ACC112 (cell line): ENCODE results near the gene PRDM16.

Experiments
- H2AFZ ChIP-seq: fragments of 200-600 bp; sonication (generic); one replicate; pipeline ENCODE4 v1.6.0; 2017; ENCODE audit warnings: antibody characterized with exemption, low read length; ENCODE audit not compliant: unreplicated experiment
- H3K27ac ChIP-seq: fragments of 200-600 bp; sonication (generic); 2 replicates; pipeline ENCODE4 v1.5.1; 2014; ENCODE audit warnings: low read depth, mild to moderate bottlenecking, antibody characterized with exemption, low read length, moderate library complexity
- H3K27me3 ChIP-seq: fragments of 200-600 bp; sonication (generic); 2 replicates; pipeline ENCODE4 v1.6.1; 2014; ENCODE audit warnings: mild to moderate bottlenecking, antibody characterized with exemption, low read length, moderate library complexity, mixed read lengths; ENCODE audit not compliant: insufficient read depth
- H3K36me3 ChIP-seq: fragments of 200-600 bp; sonication (generic); 2 replicates; pipeline ENCODE4 v1.6.1; 2016; ENCODE audit warnings: mild to moderate bottlenecking, antibody characterized with exemption, low read length, moderate library complexity, mixed read lengths; ENCODE audit not compliant: insufficient read depth
- H3K4me1 ChIP-seq: fragments of 200-600 bp; sonication (generic); one replicate; pipeline ENCODE4 v1.6.1; 2016; ENCODE audit warnings: low read length, mixed read lengths; ENCODE audit not compliant: insufficient read depth, unreplicated experiment, control insufficient read depth
- H3K4me3 ChIP-seq: fragments of 200-600 bp; sonication (generic); 2 replicates; pipeline ENCODE4 v1.5.1; 2014; ENCODE audit warnings: mild to moderate bottlenecking, low read depth, low read length
- H3K79me2 ChIP-seq: fragments of 200-600 bp; sonication (generic); one replicate; pipeline ENCODE4 v1.6.0; 2016; ENCODE audit warnings: low read length; ENCODE audit not compliant: control insufficient read depth, unreplicated experiment, insufficient read depth

PRDM16 gene

GRCh38 chr1:3355894-3356826, 287.2 kb downstream of the PRDM16 start:
- Histone ChIP-seq H3K79me2 (no peaks in the 10 kb centered on the region), H3K4me3 (no peak overlapping the region), H2AFZ (no peak overlapping the region), H3K36me3 (no peaks in the 10 kb centered on the region), H3K4me1 (peaks cover 10% of the 10 kb centered on the region), H3K27me3 (no peaks in the 10 kb centered on the region), H3K27ac (no peak overlapping the region)

GRCh38 chr1:3356827-3357460, 287.9 kb downstream of the PRDM16 start:
- H3K36me3 ChIP-seq = no peaks in the 10 kb centered on the region
- H3K4me3 ChIP-seq = no peak overlapping the region
- H2AFZ ChIP-seq = no peak overlapping the region
- peaks cover 8% of the 10 kb centered on the region for H3K4me1 ChIP-seq
- no peaks in the 10 kb centered on the region for H3K27me3 ChIP-seq
- no peak overlapping the region for H3K27ac ChIP-seq
- H3K79me2 ChIP-seq = no peaks in the 10 kb centered on the region

GRCh38 chr1:3357526-3358297, 288.7 kb downstream of the PRDM16 start:
- peaks cover 1% of the 10 kb centered on the region for H3K4me1 ChIP-seq
- no peaks in the 10 kb centered on the region for H3K27me3 ChIP-seq

GRCh38 chr1:3359351-3359750, 290.3 kb downstream of the PRDM16 start:
- Histone ChIP-seq H2AFZ (no peak overlapping the region), H3K4me3 (no peak overlapping the region), H3K4me1 (no peaks in the 10 kb centered on the region), H3K27me3 (no peaks in the 10 kb centered on the region), H3K36me3 (no peaks in the 10 kb centered on the region), H3K27ac (no peak overlapping the region), H3K79me2 (no peaks in the 10 kb centered on the region)

More at GRCh38 chr1:3357526-3358297, 288.7 kb downstream of the PRDM16 start:
- H3K27ac ChIP-seq = no peak overlapping the region
- no peak overlapping the region for H2AFZ ChIP-seq
- H3K36me3 ChIP-seq = no peaks in the 10 kb centered on the region
- H3K79me2 ChIP-seq = no peaks in the 10 kb centered on the region
- no peak overlapping the region for H3K4me3 ChIP-seq

- Histone ChIP-seq H2AFZ (no peak overlapping the region), H3K4me3 (no peak overlapping the region), H3K4me1 (no peaks in the 10 kb centered on the region), H3K27me3 (no peaks in the 10 kb centered on the region), H3K79me2 (no peaks in the 10 kb centered on the region), H3K36me3 (no peaks in the 10 kb centered on the region), H3K27ac (no peak overlapping the region)
Observed at GRCh38 chr1:3359756-3360440, 290.9 kb downstream of the PRDM16 start.

- Histone ChIP-seq H3K27me3 (no peaks in the 10 kb centered on the region), H2AFZ (no peak overlapping the region)
Observed at GRCh38 chr1:3360646-3361257, 291.7 kb downstream of the PRDM16 start.

GRCh38 chr1:3363023-3363422, 294.0 kb downstream of the PRDM16 start:
- peaks cover 20% of the 10 kb centered on the region for H3K4me1 ChIP-seq
- H3K27me3 ChIP-seq = no peaks in the 10 kb centered on the region
- H3K27ac ChIP-seq = no peak overlapping the region
- H3K4me3 ChIP-seq = no peak overlapping the region
- H3K79me2 ChIP-seq = no peaks in the 10 kb centered on the region
- no peak overlapping the region for H2AFZ ChIP-seq
- H3K36me3 ChIP-seq = no peaks in the 10 kb centered on the region

More at GRCh38 chr1:3360646-3361257, 291.7 kb downstream of the PRDM16 start:
- Histone ChIP-seq H3K4me1 (no peaks in the 10 kb centered on the region), H3K79me2 (no peaks in the 10 kb centered on the region), H3K36me3 (no peaks in the 10 kb centered on the region), H3K4me3 (no peak overlapping the region), H3K27ac (no peak overlapping the region)

GRCh38 chr1:3363756-3364155, 294.8 kb downstream of the PRDM16 start:
- Histone ChIP-seq H3K4me3 (no peak overlapping the region), H3K27me3 (no peaks in the 10 kb centered on the region), H3K79me2 (no peaks in the 10 kb centered on the region), H3K27ac (no peak overlapping the region), H3K4me1 (peaks cover 28% of the 10 kb centered on the region), H3K36me3 (no peaks in the 10 kb centered on the region), H2AFZ (no peak overlapping the region)

GRCh38 chr1:3364551-3364950, 295.5 kb downstream of the PRDM16 start:
- peaks cover 36% of the 10 kb centered on the region for H3K4me1 ChIP-seq
- no peak overlapping the region for H3K4me3 ChIP-seq
- no peaks in the 10 kb centered on the region for H3K79me2 ChIP-seq
- no peak overlapping the region for H2AFZ ChIP-seq
- no peaks in the 10 kb centered on the region for H3K36me3 ChIP-seq
- H3K27ac ChIP-seq = no peak overlapping the region
- no peaks in the 10 kb centered on the region for H3K27me3 ChIP-seq

- Histone ChIP-seq H3K79me2 (no peaks in the 10 kb centered on the region), H3K27me3 (no peaks in the 10 kb centered on the region), H2AFZ (no peak overlapping the region), H3K27ac (no peak overlapping the region), H3K36me3 (no peaks in the 10 kb centered on the region), H3K4me3 (no peak overlapping the region), H3K4me1 (peaks cover 39% of the 10 kb centered on the region)
Observed at GRCh38 chr1:3364983-3365382, 296.0 kb downstream of the PRDM16 start.
